Activated CD8-positive, alpha-beta memory T cell treated with anti-CD3 and anti-CD28 coated beads, Interleukin-2, amount 50 U/mL, for 1 hour (primary cell): Measurements from ENCODE around the gene KCNMA1.

Source experiments
- DNase-seq: peaks from one replicate; pipeline ENCODE4 v3.0.0-alpha.2; 2020; ENCODE audit errors: extremely low read depth

Gene KCNMA1

GRCh38 chr10:77082601-77083252 lies 554.9 kb downstream of the KCNMA1 start:
- no peak for DNase-seq

GRCh38 chr10:77081481-77081891 lies 556.1 kb downstream of the KCNMA1 start:
- DNase-seq, result no peak

- no peak for DNase-seq
Measured at GRCh38 chr10:77080361-77081027, 557.1 kb downstream of the KCNMA1 start.

- DNase-seq, result no peak
Measured at GRCh38 chr10:77079592-77080300, 557.9 kb downstream of the KCNMA1 start.

GRCh38 chr10:77077316-77077945 lies 560.2 kb downstream of the KCNMA1 start:
- no peak for DNase-seq

GRCh38 chr10:77075926-77076325 lies 561.7 kb downstream of the KCNMA1 start:
- no peak for DNase-seq

GRCh38 chr10:77074104-77074624 lies 563.4 kb downstream of the KCNMA1 start:
- DNase-seq, result no peak

GRCh38 chr10:77073663-77073960 lies 564.0 kb downstream of the KCNMA1 start:
- DNase-seq, result no peak

GRCh38 chr10:77072836-77073662 lies 564.6 kb downstream of the KCNMA1 start:
- no peak for DNase-seq

GRCh38 chr10:77072361-77072835 lies 565.2 kb downstream of the KCNMA1 start:
- no peak for DNase-seq

GRCh38 chr10:77071956-77072355 lies 565.7 kb downstream of the KCNMA1 start:
- no peak for DNase-seq

- DNase-seq, result no peak
Measured at GRCh38 chr10:77071001-77071511, 566.6 kb downstream of the KCNMA1 start.

GRCh38 chr10:77070346-77070745 lies 567.3 kb downstream of the KCNMA1 start:
- no peak for DNase-seq

GRCh38 chr10:77068969-77069368 lies 568.6 kb downstream of the KCNMA1 start:
- no peak for DNase-seq

GRCh38 chr10:77068272-77068671 lies 569.3 kb downstream of the KCNMA1 start:
- no peak for DNase-seq

- DNase-seq, result no peak
Measured at GRCh38 chr10:77062381-77062780, 575.2 kb downstream of the KCNMA1 start.

- DNase-seq, result no peak
Measured at GRCh38 chr10:77060913-77061312, 576.7 kb downstream of the KCNMA1 start.

GRCh38 chr10:77056650-77057049 lies 581.0 kb downstream of the KCNMA1 start:
- no peak for DNase-seq

- DNase-seq, result no peak
Measured at GRCh38 chr10:77052593-77052992, 585.0 kb downstream of the KCNMA1 start.

- no peak for DNase-seq
Measured at GRCh38 chr10:77051837-77052236, 585.8 kb downstream of the KCNMA1 start.

GRCh38 chr10:77049896-77050295 lies 587.7 kb downstream of the KCNMA1 start:
- DNase-seq, result no peak
